OCI-LY3 (cell line): ENCODE measurements around the gene ATP10B.

Experiments
- H2AFZ ChIP-seq: fragments of 200-600, 300-600 bp; shearing (Covaris generic); 2 replicates; pipeline ENCODE4 v1.6.0; 2014; ENCODE audit warnings: antibody characterized with exemption, low read depth, low read length
- H3K27ac ChIP-seq: fragments of 200-600, 300-600 bp; sonication (generic); 2 replicates; pipeline ENCODE4 v1.5.1; 2014; ENCODE audit warnings: mild to moderate bottlenecking, low read length, moderate library complexity, mixed read lengths
- H3K27me3 ChIP-seq: fragments of 200-600, 300-600 bp; sonication (generic); 2 replicates; pipeline ENCODE4 v1.6.1; 2014; ENCODE audit warnings: low read depth, low read length, mixed read lengths
- H3K36me3 ChIP-seq: fragments of 200-600, 300-600 bp; sonication (generic); replicated peaks from 2 replicates; pipeline ENCODE3; 2014; ENCODE audit warnings: low read depth, low read length, mixed read lengths
- H3K4me1 ChIP-seq: fragments of 300-600, 200-600 bp; sonication (generic); 2 replicates; pipeline ENCODE4 v1.6.1; 2014; ENCODE audit warnings: low read length, mixed read lengths
- H3K4me2 ChIP-seq: fragments of 200-600, 300-600 bp; sonication (generic); 2 replicates; pipeline ENCODE4 v1.6.1; 2014; ENCODE audit warnings: low read length, mixed read lengths
- H3K4me3 ChIP-seq: fragments of 300-600, 200-600 bp; sonication (generic); 2 replicates; pipeline ENCODE4 v1.5.1; 2014; ENCODE audit warnings: antibody characterized with exemption, mild to moderate bottlenecking, low read length, moderate library complexity
- H3K79me2 ChIP-seq: fragments of 300-600, 200-600 bp; shearing (Covaris generic); 2 replicates; pipeline ENCODE4 v1.6.1; 2014; ENCODE audit warnings: mild to moderate bottlenecking, low read length, mixed read lengths
- H3K9ac ChIP-seq: fragments of 300-600, 200-600 bp; shearing (Covaris generic); 2 replicates; pipeline ENCODE4 v1.6.0; 2014; ENCODE audit warnings: mild to moderate bottlenecking, low read length, moderate library complexity
- H3K9me3 ChIP-seq: fragments of 200-600, 300-600 bp; shearing (Covaris generic); 2 replicates; pipeline ENCODE4 v1.6.1; 2014; ENCODE audit warnings: low read length, mixed read lengths; ENCODE audit not compliant: insufficient read depth
- H4K20me1 ChIP-seq: fragments of 200-600, 300-600 bp; sonication (generic); 2 replicates; pipeline ENCODE4 v1.6.1; 2016; ENCODE audit warnings: low read length, mixed read lengths; ENCODE audit not compliant: insufficient read depth
- CTCF ChIP-seq: fragments of 200-600, 300-600 bp; sonication (generic); IDR thresholded peaks from 2 replicates; pipeline ENCODE4 v1.5.1; 2014; ENCODE audit warnings: antibody characterized with exemption, low read length, low read depth
- EZH2phosphoT487 ChIP-seq: fragments of 200-600 bp; shearing (Covaris generic); IDR thresholded peaks from 2 replicates; pipeline ENCODE4 v1.6.1; 2018; ENCODE audit warnings: antibody characterized with exemption, mixed run types, low read depth

Gene ATP10B

DNA sequence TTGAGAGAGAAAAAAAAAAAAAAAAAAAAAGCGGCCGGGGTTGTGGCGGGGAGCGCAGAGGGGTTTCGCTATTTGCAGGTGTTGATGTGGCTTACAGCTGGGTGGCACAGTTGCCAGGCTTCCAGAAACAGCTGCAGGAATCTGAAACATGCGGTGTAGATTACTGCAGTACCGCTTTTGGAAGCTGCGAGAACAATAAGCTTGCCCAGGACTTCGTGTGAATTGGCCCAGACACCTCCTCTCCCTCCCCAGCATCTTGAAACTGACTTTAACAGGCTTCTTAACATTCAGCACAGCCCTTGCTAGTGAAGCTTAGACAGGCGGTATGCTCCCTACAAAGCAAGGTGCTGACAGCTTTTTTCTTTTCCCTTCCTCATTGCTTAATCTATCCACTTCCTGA lies 104.0 kb downstream of the ATP10B start:
- peaks cover 4% of the 10 kb centered on the region for H3K4me1 ChIP-seq

GRCh38 chr5:160747559-160747958 lies 104.5 kb downstream of the ATP10B start:
- H3K27me3 ChIP-seq, result peaks cover 46% of the 10 kb centered on the region
- H3K4me3 ChIP-seq, result no peak overlapping the region
- H3K4me2 ChIP-seq, result no peak overlapping the region
- H3K27ac ChIP-seq, result no peak overlapping the region
- peaks cover 8% of the 10 kb centered on the region for H3K4me1 ChIP-seq
- no peaks in the 10 kb centered on the region for H4K20me1 ChIP-seq
- H3K9me3 ChIP-seq, result no peaks in the 10 kb centered on the region
- H3K9ac ChIP-seq, result no peak overlapping the region
- H2AFZ ChIP-seq, result no peak overlapping the region
- TF ChIP-seq CTCF (no peak), EZH2phosphoT487 (no peak)
- H3K36me3 ChIP-seq, result no peaks in the 10 kb centered on the region
- H3K79me2 ChIP-seq, result no peaks in the 10 kb centered on the region

More for the DNA sequence above, 104.0 kb downstream of the ATP10B start:
- TF ChIP-seq CTCF (no peak), EZH2phosphoT487 (no peak)
- H3K9ac ChIP-seq, result no peak overlapping the region
- no peak overlapping the region for H3K4me2 ChIP-seq
- H3K27me3 ChIP-seq, result peaks cover 43% of the 10 kb centered on the region
- H3K9me3 ChIP-seq, result no peaks in the 10 kb centered on the region
- H3K4me3 ChIP-seq, result no peak overlapping the region
- no peaks in the 10 kb centered on the region for H3K36me3 ChIP-seq
- H3K79me2 ChIP-seq, result no peaks in the 10 kb centered on the region
- no peak overlapping the region for H3K27ac ChIP-seq
- H4K20me1 ChIP-seq, result no peaks in the 10 kb centered on the region
- H2AFZ ChIP-seq, result no peak overlapping the region

GRCh38 chr5:160744268-160745101 lies 107.5 kb downstream of the ATP10B start:
- Histone ChIP-seq H3K4me1 (peaks cover 9% of the 10 kb centered on the region), H4K20me1 (no peaks in the 10 kb centered on the region), H3K27me3 (peaks cover 67% of the 10 kb centered on the region), H3K4me2 (no peak overlapping the region), H3K9ac (no peak overlapping the region), H3K36me3 (no peaks in the 10 kb centered on the region), H3K9me3 (no peaks in the 10 kb centered on the region), H3K79me2 (no peaks in the 10 kb centered on the region), H2AFZ (no peak overlapping the region), H3K4me3 (no peak overlapping the region), H3K27ac (no peak overlapping the region)
- TF ChIP-seq EZH2phosphoT487 (no peak), CTCF (no peak)

DNA sequence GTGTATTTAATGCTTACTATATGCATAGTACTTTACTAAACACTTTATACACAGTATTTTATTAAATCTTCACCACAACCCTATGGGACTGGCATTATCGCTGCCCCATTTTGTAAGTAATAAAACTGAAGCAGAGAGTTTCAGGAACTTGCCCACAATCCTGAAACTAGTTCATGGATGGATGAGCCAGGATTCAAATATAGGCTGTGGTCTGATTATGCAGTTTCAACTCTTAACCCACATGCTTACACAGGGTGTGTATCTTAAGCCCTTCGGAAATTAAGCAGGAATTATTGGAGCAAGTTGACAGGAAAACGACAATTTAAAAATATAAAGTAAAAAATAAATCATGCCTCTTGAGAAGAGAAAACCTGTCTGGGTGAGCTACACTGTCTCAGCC lies 109.0 kb downstream of the ATP10B start:
- peaks cover 71% of the 10 kb centered on the region for H3K27me3 ChIP-seq
- no peaks in the 10 kb centered on the region for H3K36me3 ChIP-seq
- H2AFZ ChIP-seq, result no peak overlapping the region
- TF ChIP-seq EZH2phosphoT487 (no peak), CTCF (no peak)
- H3K4me1 ChIP-seq, result peaks cover 9% of the 10 kb centered on the region
- H4K20me1 ChIP-seq, result no peaks in the 10 kb centered on the region
- H3K79me2 ChIP-seq, result no peaks in the 10 kb centered on the region
- no peak overlapping the region for H3K9ac ChIP-seq
- H3K9me3 ChIP-seq, result no peaks in the 10 kb centered on the region
- H3K27ac ChIP-seq, result no peak overlapping the region
- 0 out of 2 replicates have a peak overlapping the region, but pooled peaks have one; percentile 7 for H3K4me2 ChIP-seq
- H3K4me3 ChIP-seq, result no peak overlapping the region
